Esophagus muscularis mucosa (tissue), 4 donors: ENCODE results near the gene PTBP1. TPM values are rescaled to one million over a fixed set of nuclear protein-coding genes. Genes with fewer than 3 reads are reported as not detected.

Experiments
- DNase-seq: peaks from one replicate; pipeline ENCODE4 v3.0.0-alpha.2; 2017; ENCODE audit errors: extremely low spot score
- H3K27ac ChIP-seq, 4 donors: fragments of 200-600 bp; sonication (generic); replicated peaks in 1 of 4; 1 replicate in 3 of 4; 2 replicates in 1 of 4; pipeline ENCODE4 v1.5.1; 2016 to 2019; ENCODE audit warnings: mild to moderate bottlenecking in 1 of 4
- H3K27me3 ChIP-seq, 4 donors: fragments of 200-600 bp; sonication (generic); one replicate each; pipeline versions ENCODE4 v1.5.1 to v1.6.0; 2016 to 2019
- H3K36me3 ChIP-seq, 4 donors: fragments of 200-600 bp; sonication (generic); one replicate each; pipeline ENCODE4 v1.5.1; 2016 to 2019
- H3K4me1 ChIP-seq, 4 donors: fragments of 200-600 bp; sonication (generic); one replicate each; pipeline ENCODE4 v1.5.1; 2016 to 2019
- H3K4me3 ChIP-seq, 4 donors: fragments of 200-600 bp; sonication (generic); 1 replicate in 2 of 4; 2 replicates in 2 of 4; pipeline ENCODE4 v1.5.1; 2016 to 2019; ENCODE audit warnings: mild to moderate bottlenecking in 4 of 4, moderate library complexity in 1 of 4
- H3K9me3 ChIP-seq, 4 donors: fragments of 200-600 bp; sonication (generic); 1 replicate in 3 of 4; 2 replicates in 1 of 4; pipeline ENCODE4 v1.5.1; 2016 to 2019
- CTCF ChIP-seq, 3 experiments: fragments of 200-600 bp in 2 of 3; fragments of 450-650 bp in 1 of 3; sonication (generic) in 2 of 3; IDR thresholded peaks; one replicate each; pipeline ENCODE4 v1.5.1; 2017 to 2019; ENCODE audit warnings: antibody characterized with exemption in 3 of 3, mild to moderate bottlenecking in 2 of 3, moderate library complexity in 1 of 3
- EP300 ChIP-seq: sonication (generic); formaldehyde crosslinking; IDR thresholded peaks from one replicate; pipeline ENCODE4 v1.6.1; 2017; ENCODE audit warnings: antibody characterized with exemption
- POLR2A ChIP-seq: fragments of 450-650 bp; IDR thresholded peaks from one replicate; pipeline ENCODE4 v1.6.1; 2017; ENCODE audit warnings: antibody characterized with exemption, moderate library complexity, mild to moderate bottlenecking, low read depth
- POLR2AphosphoS5 ChIP-seq, 2 donors: sonication (generic); formaldehyde crosslinking; IDR thresholded peaks; one replicate each; pipeline ENCODE4 v1.6.1; 2017; ENCODE audit warnings: antibody characterized with exemption in 2 of 2
- WGBS: methylation state at CpG from one replicate; pipeline ENCODE4 v1.1.5; 2018; 5-methylcytosine and 5-hydroxymethylcytosine counted together
- intact Hi-C: fragments of 100-400 bp; cut with DNase I; formaldehyde crosslinking; loops from one replicate; pipeline ENCODE4 v1.15.1; 2023
- total RNA-seq, 4 donors: library from RNA; depleted of rRNA; stranded (reverse); fragments of >200 nt; gene quantifications; one replicate each; pipeline versions ENCODE4 v1.1.0 to v1.2.1, GENCODE V29; 2016

Gene PTBP1
- total RNA-seq, 4 donors from 2014 or later: 76.8 to 110 (median 95.3) TPM

- peaks cover 57 to 70% (median 66%) of the 10 kb centered on the region in 4 donors for H3K4me1 ChIP-seq
- DNase-seq: no peak
- peak overlapping the region; percentile 95 to 100 (median 99) for H3K27ac ChIP-seq
- intact Hi-C loops: loop anchor here (10.0 kb wide), 1 partner anchor 62 kb away; no protein-coding TSS in a partner anchor
- 31% methylated on average over 22 of the region's 28 CpGs for WGBS
- no peaks in the 10 kb centered on the region for H3K27me3 ChIP-seq
- peak overlapping the region; percentile 23 to 50 (median 36) for H3K4me3 ChIP-seq
- H3K36me3 ChIP-seq: peaks cover 37 to 80% (median 61%) of the 10 kb centered on the region in 4 donors
- TF ChIP-seq POLR2AphosphoS5 (IDR thresholded peaks at IDR 0.05) (no peak), EP300 (no peak), POLR2A (no peak), CTCF (IDR thresholded peaks at IDR 0.05) (no peak)
- H3K9me3 ChIP-seq: no peaks in the 10 kb centered on the region
Measured at GRCh38 chr19:802498-803098, 5.3 kb downstream of the PTBP1 start.

- H3K9me3 ChIP-seq: no peaks in the 10 kb centered on the region
- WGBS: 60% methylated on average over 15 of the region's 17 CpGs
- H3K27ac ChIP-seq: peak overlapping the region; percentile 95 to 100 (median 99)
- intact Hi-C loops: loop anchor here (10.0 kb wide), 1 partner anchor 62 kb away; no protein-coding TSS in a partner anchor
- TF ChIP-seq CTCF (IDR thresholded peaks at IDR 0.05) (no peak), EP300 (no peak), POLR2A (no peak), POLR2AphosphoS5 (IDR thresholded peaks at IDR 0.05) (no peak)
- peak overlapping the region; percentile 23 to 50 (median 36) for H3K4me3 ChIP-seq
- no peak for DNase-seq
- peaks cover 42 to 85% (median 67%) of the 10 kb centered on the region in 4 donors for H3K36me3 ChIP-seq
- H3K27me3 ChIP-seq: no peaks in the 10 kb centered on the region
- peaks cover 57 to 70% (median 66%) of the 10 kb centered on the region in 4 donors for H3K4me1 ChIP-seq
Measured at GRCh38 chr19:803099-803561, 5.9 kb downstream of the PTBP1 start.

GRCh38 chr19:803686-804418, 6.6 kb downstream of the PTBP1 start:
- 84% methylated on average over 18 of the region's 31 CpGs for WGBS
- Histone ChIP-seq H3K27ac (peak overlapping the region in 2 of 4 donors; percentile 100), H3K27me3 (no peaks in the 10 kb centered on the region), H3K9me3 (no peaks in the 10 kb centered on the region), H3K36me3 (peaks cover 50 to 85% (median 74%) of the 10 kb centered on the region in 4 donors), H3K4me1 (peaks cover 53 to 64% (median 59%) of the 10 kb centered on the region in 4 donors), H3K4me3 (no peak overlapping the region)
- DNase-seq: no peak
- intact Hi-C loops: loop anchor here (10.0 kb wide), 1 partner anchor 61 kb away; no protein-coding TSS in a partner anchor
- TF ChIP-seq EP300 (no peak), CTCF (IDR thresholded peaks at IDR 0.05) (no peak), POLR2A (no peak), POLR2AphosphoS5 (IDR thresholded peaks at IDR 0.05) (no peak)

- TF ChIP-seq POLR2A: no peak
- TF ChIP-seq CTCF (IDR thresholded peaks at IDR 0.05): no peak
- TF ChIP-seq POLR2AphosphoS5 (IDR thresholded peaks at IDR 0.05): no peak
- TF ChIP-seq EP300: no peak
- Histone ChIP-seq H3K27me3 (no peaks in the 10 kb centered on the region), H3K36me3 (peaks cover 57 to 85% (median 78%) of the 10 kb centered on the region in 4 donors), H3K4me1 (peaks cover 46 to 56% (median 52%) of the 10 kb centered on the region in 4 donors), H3K27ac (no peak overlapping the region), H3K9me3 (no peaks in the 10 kb centered on the region), H3K4me3 (no peak overlapping the region)
- no CpG with 5 or more reads among the region's 53 CpGs for WGBS
- DNase-seq: no peak
- intact Hi-C loops: loop anchor here (10.0 kb wide), 1 partner anchor 60 kb away; no protein-coding TSS in a partner anchor
Measured at GRCh38 chr19:804419-805165, 7.3 kb downstream of the PTBP1 start.
